NT2/D1 (cell line): ENCODE data around the gene SSC4D.
"Not testable (repeated sequence)": the region's sequence is repeated elsewhere in the genome, so short reads cannot be mapped to it uniquely, and the experiment has no call there.

ENCODE experiments used
- DNase-seq: peaks from one replicate; pipeline ENCODE4 v3.0.0-alpha.2; 2011; ENCODE audit warnings: low read depth, low spot score
- H3K27me3 ChIP-seq: 2 replicates; pipeline ENCODE4 v1.6.0; 2011; ENCODE audit warnings: mild to moderate bottlenecking; ENCODE audit not compliant: insufficient read length, insufficient read depth
- H3K36me3 ChIP-seq: 2 replicates; pipeline ENCODE4 v1.6.1; 2011; ENCODE audit warnings: mild to moderate bottlenecking, low read length, mixed read lengths; ENCODE audit not compliant: insufficient read depth, insufficient read length
- H3K4me1 ChIP-seq: 2 replicates; pipeline ENCODE4 v1.5.1; 2011; ENCODE audit not compliant: insufficient read depth, insufficient read length
- H3K4me3 ChIP-seq: 2 replicates; pipeline ENCODE4 v1.5.1; 2011; ENCODE audit warnings: low read depth; ENCODE audit not compliant: insufficient read length
- H3K9ac ChIP-seq: 2 replicates; pipeline ENCODE4 v1.6.0; 2011; ENCODE audit warnings: low read depth; ENCODE audit not compliant: insufficient read length
- H3K9me3 ChIP-seq: 2 replicates; pipeline ENCODE4 v1.5.1; 2011; ENCODE audit warnings: mild to moderate bottlenecking, low read length; ENCODE audit not compliant: insufficient read depth
- SUZ12 ChIP-seq: IDR thresholded peaks from 2 replicates; pipeline ENCODE4 v1.6.1; 2011; ENCODE audit not compliant: insufficient read length, insufficient read depth; ENCODE audit errors: extremely low read depth
- YY1 ChIP-seq: IDR thresholded peaks from 2 replicates; pipeline ENCODE4 v1.6.1; 2011; ENCODE audit not compliant: insufficient read length, insufficient read depth
- ZNF274 ChIP-seq: IDR thresholded peaks from 2 replicates; pipeline ENCODE4 v1.6.1; 2011; ENCODE audit warnings: mild to moderate bottlenecking, low read depth, low read length

The SSC4D gene

DNA sequence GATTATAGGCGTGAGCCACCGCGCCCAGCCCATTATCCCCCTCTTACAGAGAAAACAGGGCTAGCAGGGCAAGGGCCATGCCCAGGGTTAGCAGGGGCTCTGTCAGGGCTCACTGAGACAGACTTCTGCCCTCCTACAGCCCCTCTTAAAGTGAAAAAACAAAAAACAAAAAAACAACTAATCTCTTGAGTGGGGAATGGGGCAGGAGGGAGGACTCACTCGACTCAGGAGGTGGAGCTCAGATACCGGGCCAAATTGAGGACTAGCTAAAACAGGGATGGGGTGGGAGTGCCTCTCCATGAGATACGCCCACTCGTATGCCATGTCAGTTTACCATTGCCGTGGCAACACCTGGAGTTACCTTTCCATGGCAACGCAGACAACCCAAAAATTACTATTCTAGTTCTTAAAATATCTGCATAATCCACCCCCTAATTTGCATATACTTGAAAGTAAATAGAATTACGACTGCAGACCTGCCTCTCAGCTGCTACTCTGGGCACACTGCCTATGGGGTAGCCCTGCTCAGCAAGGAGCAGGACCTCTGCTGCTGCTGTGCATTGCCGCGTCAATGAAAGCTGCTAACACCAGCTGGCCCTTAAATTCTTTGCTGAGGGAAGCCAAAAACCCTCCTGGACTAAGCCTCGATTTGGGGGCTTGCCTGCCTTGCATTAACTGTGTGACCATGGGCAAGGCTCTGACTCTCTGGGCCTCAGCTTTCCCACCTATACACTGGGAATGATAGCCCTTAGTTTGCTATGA is 13.4 kb downstream of the SSC4D start:
- Histone ChIP-seq H3K27me3 (no peaks in the 10 kb centered on the region), H3K4me1 (peaks cover 6% of the 10 kb centered on the region), H3K36me3 (no peaks in the 10 kb centered on the region), H3K9me3 (no peaks in the 10 kb centered on the region), H3K9ac (no peak overlapping the region), H3K4me3 (no peak overlapping the region)
- no peak for DNase-seq
- TF ChIP-seq YY1: no peak
- no peak for TF ChIP-seq ZNF274
- TF ChIP-seq SUZ12: no peak

DNA sequence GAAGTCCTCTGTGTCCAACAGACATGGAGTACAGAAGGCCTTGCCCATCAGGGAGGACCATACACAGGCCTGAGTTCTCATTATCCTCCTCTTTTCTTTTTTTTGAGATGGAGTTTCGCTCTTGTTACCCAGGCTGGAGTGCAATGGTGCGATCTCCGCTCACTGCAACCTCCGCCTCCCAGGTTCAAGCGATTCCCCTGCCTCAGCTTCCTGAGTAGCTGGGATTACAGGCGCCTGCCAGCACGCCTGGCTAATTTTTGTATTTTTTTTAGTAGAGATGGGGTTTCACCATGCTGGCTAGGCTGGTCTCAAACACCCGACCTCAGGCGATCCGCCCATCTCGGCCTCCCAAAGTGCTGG is 13.9 kb downstream of the SSC4D start:
- H3K4me1 ChIP-seq, H3K9ac ChIP-seq, DNase-seq, H3K4me3 ChIP-seq, H3K27me3 ChIP-seq, H3K36me3 ChIP-seq, H3K9me3 ChIP-seq: not testable (repeated sequence)

DNA sequence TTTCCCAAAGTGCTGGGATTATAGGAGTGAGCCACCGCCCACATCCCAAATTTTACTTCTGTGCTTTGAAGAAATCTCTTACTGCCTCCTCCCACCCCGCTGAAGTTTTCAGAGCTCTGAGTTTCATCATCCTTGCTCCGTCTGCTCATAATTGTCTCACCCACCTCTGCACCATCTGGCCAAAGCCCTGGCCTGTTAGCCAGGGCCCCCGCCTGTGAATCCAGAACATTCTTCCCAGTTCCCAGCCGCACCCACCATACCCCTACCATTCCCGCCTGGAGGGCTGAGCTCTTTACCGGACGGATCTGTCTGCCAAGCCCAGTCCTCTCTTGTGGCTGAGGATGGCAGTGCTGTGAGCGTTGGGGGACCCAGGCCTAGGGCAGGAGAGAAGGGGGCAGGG is 14.5 kb downstream of the SSC4D start:
- DNase-seq: no peak
- peaks cover 6% of the 10 kb centered on the region for H3K4me1 ChIP-seq
- no peaks in the 10 kb centered on the region for H3K27me3 ChIP-seq
- peaks cover 3% of the 10 kb centered on the region for H3K36me3 ChIP-seq
- H3K9me3 ChIP-seq: no peaks in the 10 kb centered on the region
- TF ChIP-seq YY1 (no peak), SUZ12 (no peak), ZNF274 (no peak)
- no peak overlapping the region for H3K4me3 ChIP-seq
- H3K9ac ChIP-seq: peak overlapping the region; percentile 17

DNA sequence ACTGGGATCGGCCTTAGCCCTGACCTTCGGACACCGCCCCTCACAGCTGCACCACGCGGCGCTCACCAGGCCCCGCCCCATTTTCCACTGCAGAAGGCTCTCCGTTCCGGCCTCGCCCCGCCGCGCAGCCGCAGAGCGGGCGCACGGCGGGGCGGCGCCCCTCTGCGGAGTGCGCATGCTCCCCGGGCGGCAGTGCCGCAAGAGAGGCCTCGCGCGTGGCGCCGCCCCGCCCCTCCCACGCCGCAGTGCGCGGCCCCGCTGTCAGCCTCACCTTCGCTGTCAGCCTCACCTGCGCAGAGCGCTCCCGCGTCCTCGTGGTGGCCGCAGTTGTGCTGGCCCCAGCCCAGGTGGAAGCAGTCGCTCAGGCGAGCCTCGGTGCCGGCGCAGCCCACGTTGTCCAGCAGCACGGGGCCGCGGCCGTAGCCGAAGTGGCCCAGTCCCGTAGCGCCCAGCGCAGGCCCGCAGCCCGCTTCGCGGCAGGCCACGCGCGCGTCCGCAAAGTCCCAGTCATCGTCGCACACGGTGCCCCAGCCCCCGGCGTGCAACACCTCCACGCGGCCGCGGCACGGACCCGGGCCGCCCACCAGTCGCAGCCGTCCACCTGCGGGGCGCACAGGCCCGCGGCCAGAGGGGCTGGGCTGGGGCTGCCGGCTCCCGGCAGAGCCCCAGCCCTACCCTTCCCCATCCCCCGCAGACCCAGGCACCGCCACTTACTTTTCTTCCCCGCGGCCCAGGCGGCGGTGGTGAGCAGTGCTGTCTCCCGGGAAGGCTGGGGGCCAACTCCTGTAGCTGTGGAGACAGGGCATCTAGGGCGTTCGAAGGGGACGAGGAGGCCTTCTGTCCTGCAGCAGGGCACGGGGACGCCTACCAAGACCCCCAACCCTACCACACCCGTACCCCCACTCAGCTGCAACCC is 16.1 kb downstream of the SSC4D start:
- Histone ChIP-seq H3K9ac (peak overlapping the region; percentile 95), H3K27me3 (no peaks in the 10 kb centered on the region), H3K9me3 (no peaks in the 10 kb centered on the region), H3K4me1 (peaks cover 9% of the 10 kb centered on the region), H3K4me3 (peak overlapping the region; percentile 83), H3K36me3 (peaks cover 7% of the 10 kb centered on the region)
- DNase-seq: peak; percentile 77
- TF ChIP-seq ZNF274 (no peak), YY1 (no peak)

DNA sequence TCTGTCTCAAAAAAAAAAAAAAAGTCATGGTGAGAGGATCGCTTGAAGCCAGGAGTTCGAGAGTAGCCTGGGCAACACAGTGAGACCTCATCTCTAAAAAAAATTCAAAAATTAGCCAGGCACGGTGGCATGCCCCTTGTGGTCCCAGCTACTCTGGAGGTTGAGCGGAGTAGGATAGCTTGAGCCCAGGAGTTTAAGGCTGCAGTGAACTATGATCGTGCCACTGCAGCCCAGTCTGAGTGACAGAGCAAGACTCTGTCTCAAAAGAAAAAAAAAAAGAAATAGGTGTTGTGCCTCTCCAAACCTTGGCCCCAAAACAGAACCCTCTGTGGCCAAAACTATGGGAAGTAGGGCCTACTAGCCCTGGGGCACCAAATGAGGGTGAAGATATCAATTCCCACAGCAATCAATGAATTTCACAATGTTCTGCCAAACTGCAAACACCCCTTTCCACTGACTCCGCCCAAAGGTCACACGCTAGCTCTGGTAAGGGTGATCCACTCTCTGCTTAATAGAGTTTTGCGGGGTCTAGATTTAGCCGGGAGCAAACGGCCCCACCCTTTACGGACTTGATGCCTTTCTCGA is 16.9 kb downstream of the SSC4D start:
- peak overlapping the region; percentile 76 for H3K9ac ChIP-seq
- peaks cover 7% of the 10 kb centered on the region for H3K36me3 ChIP-seq
- H3K9me3 ChIP-seq: no peaks in the 10 kb centered on the region
- no peak for TF ChIP-seq YY1
- no peak for TF ChIP-seq SUZ12
- no peak for TF ChIP-seq ZNF274
- DNase-seq: no peak
- peaks cover 9% of the 10 kb centered on the region for H3K4me1 ChIP-seq
- H3K27me3 ChIP-seq: no peaks in the 10 kb centered on the region
- H3K4me3 ChIP-seq: no peak overlapping the region

DNA sequence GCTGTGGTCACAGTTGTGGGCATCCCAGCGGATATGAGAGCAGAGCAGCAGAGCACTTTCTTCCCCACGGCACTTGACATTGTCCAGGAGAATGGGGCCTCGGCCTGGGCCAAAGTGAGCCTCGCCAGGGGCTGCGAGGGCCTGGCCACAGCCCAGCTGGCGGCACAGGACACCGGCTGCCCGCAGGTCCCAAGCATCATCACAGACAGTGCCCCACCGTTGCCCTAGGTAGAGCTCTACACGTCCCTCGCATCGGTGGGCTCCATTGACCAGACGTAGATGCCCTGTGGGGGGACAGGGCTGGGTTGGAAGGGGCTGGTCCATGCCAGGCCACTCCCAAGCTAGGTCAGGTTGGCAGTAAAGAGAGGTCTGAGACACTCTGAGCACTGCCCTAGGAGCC is 19.4 kb downstream of the SSC4D start:
- H3K4me1 ChIP-seq: peaks cover 3% of the 10 kb centered on the region
- no peak for TF ChIP-seq ZNF274
- peaks cover 7% of the 10 kb centered on the region for H3K36me3 ChIP-seq
- no peak for DNase-seq
- no peaks in the 10 kb centered on the region for H3K27me3 ChIP-seq
- no peaks in the 10 kb centered on the region for H3K9me3 ChIP-seq
- no peak overlapping the region for H3K4me3 ChIP-seq
- H3K9ac ChIP-seq: no peak overlapping the region

DNA sequence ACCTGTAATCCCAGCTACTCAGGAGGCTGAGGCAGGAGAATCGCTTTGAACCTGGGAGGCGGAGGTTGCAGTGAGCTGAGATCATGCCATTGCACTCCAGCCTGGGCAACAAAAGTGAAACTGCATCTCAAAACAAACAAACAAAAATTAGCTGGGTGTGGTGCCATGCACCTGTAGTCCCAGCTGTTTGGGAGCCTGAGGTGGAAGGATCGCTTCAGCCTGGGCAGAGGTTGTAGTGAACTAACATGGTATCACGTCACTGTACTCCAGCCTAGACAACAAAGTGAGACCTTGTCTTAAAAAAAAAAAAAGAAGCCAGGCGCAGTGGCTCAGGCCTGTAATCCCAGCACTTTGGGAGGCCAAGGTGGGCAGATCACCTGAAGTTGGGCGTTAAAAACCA is 21.7 kb downstream of the SSC4D start:
- H3K27me3 ChIP-seq, H3K9me3 ChIP-seq, H3K9ac ChIP-seq, DNase-seq, H3K4me1 ChIP-seq, H3K36me3 ChIP-seq, H3K4me3 ChIP-seq: not testable (repeated sequence)
